ENCODE results near the gene USP40. TPM values are rescaled to one million over a fixed set of nuclear protein-coding genes. Genes with fewer than 3 reads are reported as not detected.

USP40 gene
- polyA plus RNA-seq, 2 of the 4 experiments (the other 2 are of a cell fraction), result 22.9 to 57.0 TPM

- TF ChIP-seq HEYL (CRISPR knock-in tag; IDR thresholded peaks at IDR 0.05), result no peak
- no peak for TF ChIP-seq NPAS2 (CRISPR knock-in tag; IDR thresholded peaks at IDR 0.05; ENCODE audit: borderline replicate concordance)
- no peak for TF ChIP-seq HDAC2 (IDR thresholded peaks at IDR 0.05)
- TF ChIP-seq HES2 (IDR thresholded peaks at IDR 0.05), result no peak
- TF ChIP-seq EHMT2 (IDR thresholded peaks at IDR 0.05; ENCODE audit: low read depth), result no peak
Observed at GRCh38 chr2:233436691-233437438, 129.7 kb downstream of the USP40 start (continued).

GRCh38 chr2:233436191-233436581 is 130.4 kb downstream of the USP40 start:
- Histone ChIP-seq H3K4me3 (no peak overlapping the region), H3K9me3 (no peaks in the 10 kb centered on the region), H3K4me2 (no peak overlapping the region), H3K27ac (peak overlapping the region in 1 of 2 experiments; percentile 67; a peak in 3 of 6 replicates), H3K4me1 (peaks cover 23% of the 10 kb centered on the region)
- TF ChIP-seq MAFK (IDR thresholded peaks at IDR 0.05; ENCODE audit: partially characterized antibody) (no peak), RARB (CRISPR knock-in tag; IDR thresholded peaks at IDR 0.05) (no peak), PHF8 (IDR thresholded peaks at IDR 0.05; ENCODE audit: borderline replicate concordance, low read depth) (no peak), HOXB5 (CRISPR knock-in tag; IDR thresholded peaks at IDR 0.05) (no peak), ESRRA (IDR thresholded peaks at IDR 0.05; ENCODE audit: borderline replicate concordance, low read length) (no peak), CBX8 (IDR thresholded peaks at IDR 0.05) (no peak), HEYL (CRISPR knock-in tag; IDR thresholded peaks at IDR 0.05) (no peak), BCL3 (IDR thresholded peaks at IDR 0.05) (no peak), KDM5A (IDR thresholded peaks at IDR 0.05) (no peak), ZSCAN20 (CRISPR knock-in tag; IDR thresholded peaks at IDR 0.05) (no peak), JUN (IDR thresholded peaks at IDR 0.05) (no peak), ELK1 (IDR thresholded peaks at IDR 0.05; ENCODE audit: low read depth, low read length) (no peak)
- no peak; a peak in 1 of 6 replicates for ATAC-seq
- POLR2A ChIA-PET, result interaction anchor here (1.1 to 1.3 kb wide), 2 partner anchors 17 to 396 kb away, joined by 4 read pairs; no protein-coding TSS in a partner anchor
- 98% methylated on average over 10 of the region's 15 CpGs for WGBS (ENCODE audit: missing lambda C conversion rate)
- FAIRE-seq, result no peak
- no peak for DNase-seq (ENCODE audit: low read depth in 1 of 2, low spot score in 1 of 2)
- CTCF ChIA-PET, result interaction anchor here (1.0 to 20.8 kb wide), 5 partner anchors 8 to 421 kb away, joined by 3 to 356 read pairs (median 26); no protein-coding TSS in a partner anchor

- ChIA-PET POLR2A (interaction anchor here (0.7 to 1.3 kb wide), 3 partner anchors 16 to 397 kb away, joined by 3 to 4 read pairs (median 4); no protein-coding TSS in a partner anchor), CTCF (interaction anchor here (1.0 to 20.8 kb wide), 5 partner anchors 8 to 421 kb away, joined by 3 to 356 read pairs (median 26); no protein-coding TSS in a partner anchor)
- H3K27ac ChIP-seq, result peak overlapping the region in 1 of 2 experiments; percentile 67; a peak in 4 of 6 replicates
- DNase-seq (ENCODE audit: low read depth in 1 of 2, low spot score in 1 of 2) (no peak), ATAC-seq (no peak), FAIRE-seq (no peak)
- H3K9me3 ChIP-seq, result no peaks in the 10 kb centered on the region
- H3K4me2 ChIP-seq, result no peak overlapping the region
- TF ChIP-seq BCL3 (IDR thresholded peaks at IDR 0.05), result no peak
- no peak for TF ChIP-seq RAD21 (conservative IDR thresholded peaks at IDR 0.05 in 1 of 2, IDR thresholded peaks at IDR 0.05 in 1 of 2)
- TF ChIP-seq HEYL (CRISPR knock-in tag; IDR thresholded peaks at IDR 0.05), result no peak
- TF ChIP-seq JUN (IDR thresholded peaks at IDR 0.05), result no peak
- TF ChIP-seq CBX2 (IDR thresholded peaks at IDR 0.05; ENCODE audit: borderline replicate concordance, low read depth), result no peak
- peak; percentile 85; the same call in 1 of the 2 replicates for TF ChIP-seq POLR2AphosphoS2 (conservative IDR thresholded peaks at IDR 0.05; ENCODE audit: low read length)
- TF ChIP-seq KDM1A (IDR thresholded peaks at IDR 0.05; ENCODE audit: low read depth), result no peak
- H3K4me3 ChIP-seq, result no peak overlapping the region
- H3K4me1 ChIP-seq, result peaks cover 26% of the 10 kb centered on the region
- 97% methylated on average over 18 of the region's 18 CpGs for WGBS (ENCODE audit: missing lambda C conversion rate)
Observed at GRCh38 chr2:233435436-233436190, 131.0 kb downstream of the USP40 start.
